MM.1S (cell line): ENCODE measurements around the gene RBMS3.

Source experiments
- CTCF ChIP-seq: fragments of 300-600 bp; sonication (generic); IDR thresholded peaks from 2 replicates; pipeline ENCODE4 v1.5.1; 2016; ENCODE audit warnings: antibody characterized with exemption, low read length, mixed read lengths
- EZH2phosphoT487 ChIP-seq: fragments of 300-600 bp; sonication (generic); IDR thresholded peaks from 2 replicates; pipeline ENCODE4 v1.6.1; 2018; ENCODE audit warnings: antibody characterized with exemption, low read length

- TF ChIP-seq CTCF, result no peak
- no peak for TF ChIP-seq EZH2phosphoT487
Measured at GRCh38 chr3:29683018-29683993, 402.4 kb downstream of the RBMS3 start.
